Choroid plexus epithelial cell (primary cell): Measurements from ENCODE around the gene PHF19.
A peak's percentile ranks its signal among the peaks of the same experiment; 100 is the strongest.

Experiments
- DNase-seq: peaks from one replicate; pipeline ENCODE4 v3.0.0-alpha.2; 2010; ENCODE audit warnings: low read depth
- H3K4me3 ChIP-seq: 2 replicates; pipeline ENCODE4 v1.5.1; 2011; ENCODE audit warnings: low read depth, mild to moderate bottlenecking, control low read depth, low read length, moderate library complexity
- CTCF ChIP-seq: conservative IDR thresholded peaks from 2 replicates; pipeline ENCODE4 v1.5.1; 2011; ENCODE audit warnings: low read depth, mild to moderate bottlenecking, control low read depth, inconsistent platforms, low read length, moderate library complexity

The PHF19 gene

GRCh38 chr9:120895951-120896350, 19.0 kb upstream of the PHF19 start:
- no peak overlapping the region for H3K4me3 ChIP-seq
- no peak for TF ChIP-seq CTCF
- DNase-seq = no peak

DNA sequence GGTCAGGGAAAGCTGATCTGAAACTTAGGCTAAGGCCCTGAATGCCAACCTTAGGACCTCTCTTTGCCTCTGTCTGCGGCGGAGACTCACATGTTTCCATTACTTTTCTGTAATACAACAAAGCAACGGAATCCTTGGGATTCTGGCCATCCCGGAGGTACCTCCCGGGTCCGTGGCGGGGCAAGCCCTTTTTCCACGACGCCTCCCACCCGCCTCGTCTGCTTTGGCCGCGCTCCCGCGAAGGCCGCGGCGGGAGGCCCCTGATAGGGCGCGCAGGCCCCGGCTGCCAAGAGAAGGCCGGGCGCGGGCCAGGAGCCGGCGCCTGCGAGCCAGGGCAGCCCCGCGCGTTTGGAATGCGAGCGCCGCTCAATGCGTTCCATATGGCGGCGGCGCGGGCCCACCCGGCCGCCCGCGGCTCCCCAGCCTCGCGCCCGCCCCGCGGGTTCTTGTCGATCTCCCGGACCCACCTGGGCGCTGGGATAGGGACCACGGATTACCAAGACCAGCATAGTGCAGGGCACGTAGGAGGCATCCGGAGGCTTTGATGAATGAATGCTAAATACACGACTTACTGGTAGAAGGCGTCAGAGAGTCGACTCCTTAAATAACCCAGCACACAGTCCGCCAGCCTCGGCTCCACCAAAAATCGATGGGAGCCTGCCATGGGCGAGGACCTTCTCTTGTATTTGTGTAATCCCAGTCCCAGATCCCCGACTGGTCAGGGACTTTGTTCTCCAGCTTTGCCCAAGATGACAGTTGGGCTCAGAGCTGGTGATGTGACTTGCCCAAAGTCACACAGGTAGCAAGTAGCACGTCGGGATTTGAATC, 17.5 kb upstream of the PHF19 start:
- DNase-seq = peak; percentile 35
- no peak for TF ChIP-seq CTCF

DNA sequence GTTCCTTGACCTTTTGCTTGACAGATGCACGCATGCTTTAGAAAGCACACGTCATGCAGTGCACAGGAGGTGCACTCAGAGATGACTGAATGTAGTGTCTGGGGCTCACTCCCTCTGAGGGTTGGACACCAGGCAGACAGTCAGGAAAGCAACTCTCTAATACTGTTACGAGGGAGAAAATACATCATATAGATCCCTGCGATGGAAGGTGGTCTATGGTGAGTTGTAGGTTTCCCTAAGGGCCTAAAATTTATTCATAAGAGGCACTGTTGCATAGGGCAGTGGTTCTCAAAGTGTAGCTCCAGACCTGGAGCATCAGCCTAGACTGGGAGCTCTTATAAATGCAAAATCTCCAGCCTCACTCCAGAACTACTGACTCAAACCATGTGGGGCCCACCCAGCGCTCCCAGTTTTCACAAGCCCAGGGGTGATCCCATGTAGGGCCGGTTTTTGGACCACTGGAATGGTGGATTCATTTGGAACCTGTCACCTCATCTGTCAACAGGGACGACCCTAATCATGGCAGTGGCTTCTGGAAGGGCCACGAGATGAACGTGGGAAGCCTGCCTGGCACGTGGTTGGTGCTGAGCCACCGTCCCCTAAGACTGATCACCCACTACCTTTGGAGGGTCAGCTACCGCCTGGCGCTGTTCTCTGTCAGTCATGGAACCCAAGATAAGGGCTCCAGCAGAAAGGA, 16.8 kb upstream of the PHF19 start:
- DNase-seq = peak; percentile 24
- no peak for TF ChIP-seq CTCF
- no peak overlapping the region for H3K4me3 ChIP-seq

More for the DNA sequence above, 17.5 kb upstream of the PHF19 start:
- peak overlapping the region; percentile 33 for H3K4me3 ChIP-seq

DNA sequence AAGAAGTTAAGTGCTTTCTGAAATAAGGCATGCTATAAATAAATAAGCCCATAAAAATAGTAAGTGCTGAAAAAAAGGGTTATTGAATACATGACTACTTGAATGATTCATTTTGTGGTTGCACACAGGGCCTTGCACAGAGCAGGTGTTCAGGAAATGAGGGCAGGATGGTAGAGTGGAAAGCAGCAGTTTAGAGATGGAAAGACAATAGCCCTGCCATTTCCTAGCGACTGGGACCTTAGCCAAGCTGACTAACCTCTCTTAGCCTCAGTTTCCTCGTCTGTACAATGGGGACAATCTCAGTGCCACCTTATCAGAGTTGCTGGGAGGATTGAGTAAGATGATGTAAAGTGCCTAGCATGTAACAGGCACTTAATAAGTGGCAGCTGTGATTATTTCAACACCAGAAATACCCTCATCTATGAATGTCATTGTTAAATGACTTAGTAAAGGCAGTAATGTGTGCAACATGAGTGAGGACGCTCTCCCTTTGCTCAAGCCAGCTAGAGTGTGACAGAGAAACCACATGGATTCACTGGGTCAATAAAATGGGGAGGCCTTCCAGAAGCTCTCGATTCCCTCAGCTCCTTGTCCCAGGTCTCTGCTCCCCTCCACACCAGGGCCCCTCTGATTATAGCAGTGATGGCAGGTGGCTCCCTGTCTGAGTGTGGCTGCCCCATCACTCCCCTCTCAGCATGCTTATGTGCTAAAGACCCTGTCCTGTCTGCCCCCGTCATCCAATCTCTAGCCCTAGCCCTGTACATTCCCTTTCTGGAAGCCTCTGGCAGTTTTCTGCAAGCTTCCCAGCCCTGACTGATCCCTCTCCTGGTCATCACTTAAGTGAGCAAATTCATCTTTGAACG, 16.0 kb upstream of the PHF19 start:
- peak; percentile 72 for DNase-seq
- TF ChIP-seq CTCF = no peak

DNA sequence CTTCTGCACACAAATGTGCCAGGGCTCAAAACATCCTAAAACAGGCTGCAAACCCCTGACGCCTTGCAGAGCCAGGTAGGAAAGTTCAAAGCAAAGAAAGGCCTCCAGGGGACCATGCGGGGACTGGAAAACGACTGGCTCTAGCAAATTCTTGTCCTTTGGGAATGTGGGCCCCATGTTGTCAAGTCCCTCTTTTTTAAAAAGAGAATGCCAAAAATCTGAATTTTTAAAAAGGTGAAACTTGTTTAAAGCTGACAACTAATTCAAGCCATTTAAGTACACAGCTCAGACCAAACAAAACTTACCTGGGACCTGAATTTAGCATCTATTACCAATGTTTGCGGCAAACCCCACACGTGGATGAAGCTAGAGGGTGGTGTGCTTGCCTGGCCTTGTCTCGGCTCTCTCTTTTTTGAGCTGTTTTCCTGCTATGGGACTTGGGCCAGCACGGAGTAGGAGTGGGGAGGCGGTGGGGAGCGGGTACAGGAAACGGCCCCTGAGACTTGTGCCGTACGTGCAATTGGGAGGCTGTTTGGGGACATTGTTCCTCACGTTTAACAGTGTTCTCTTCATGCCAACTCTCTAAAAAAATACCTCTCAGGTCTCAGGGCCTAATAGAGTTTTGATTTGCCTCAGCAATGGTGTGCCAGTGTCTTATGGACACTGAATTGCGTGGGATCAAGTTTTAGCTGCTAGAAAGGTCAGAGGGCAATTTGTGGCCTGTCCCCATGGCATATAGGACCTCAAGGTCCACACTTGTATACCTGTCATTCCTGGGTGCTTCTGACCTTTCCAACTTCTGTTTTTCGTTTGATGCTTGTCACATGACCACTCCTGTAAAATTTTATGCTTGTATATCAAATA, 15.1 kb upstream of the PHF19 start:
- no peak overlapping the region for H3K4me3 ChIP-seq
- no peak for DNase-seq
- no peak for TF ChIP-seq CTCF

More for the DNA sequence above, 16.0 kb upstream of the PHF19 start:
- H3K4me3 ChIP-seq = no peak overlapping the region

GRCh38 chr9:120891245-120891883, 14.4 kb upstream of the PHF19 start:
- DNase-seq = no peak
- H3K4me3 ChIP-seq = no peak overlapping the region
- TF ChIP-seq CTCF = no peak
